Measurements from ENCODE around the gene KRT5. TPM values are rescaled to one million over a fixed set of nuclear protein-coding genes. Genes with fewer than 3 reads are reported as not detected.

The KRT5 gene
- total and polyA plus RNA-seq, 2 experiments from 2014 or later, result 7.4 to 13.0 TPM

DNA sequence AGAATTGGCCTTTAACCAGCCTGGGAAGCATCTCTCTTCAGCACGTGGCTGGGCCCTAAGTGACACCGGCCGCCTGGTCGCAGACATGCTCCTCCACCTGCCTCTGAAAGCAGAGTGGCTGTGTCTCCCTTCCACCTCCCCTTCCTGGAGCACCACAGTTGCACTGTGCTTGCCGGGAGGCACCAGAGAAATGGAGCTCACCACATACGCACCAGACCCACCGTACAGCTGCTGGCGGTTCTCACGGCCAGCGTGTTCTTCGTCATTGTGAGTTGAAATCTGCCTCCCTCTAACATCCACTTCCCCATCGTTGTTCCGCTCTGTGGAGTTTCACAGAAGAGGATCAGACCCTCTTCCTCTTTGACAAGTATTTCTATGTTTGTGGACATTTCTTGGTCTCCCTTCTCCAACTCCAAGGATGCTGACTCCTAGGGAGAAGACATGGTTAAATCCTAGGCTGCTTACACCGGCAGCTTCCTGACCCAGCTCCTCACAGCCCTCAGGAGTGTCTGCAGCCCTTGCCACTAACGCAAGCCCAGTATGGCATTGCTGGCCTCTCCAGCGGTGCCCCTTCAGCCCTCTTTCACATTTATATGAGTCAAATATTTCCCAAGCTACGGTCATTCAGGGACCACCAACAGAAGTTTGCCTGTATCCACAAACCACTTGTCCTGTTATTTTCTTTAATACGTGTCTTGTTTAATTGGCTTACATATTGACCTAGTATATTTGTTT lies 11.5 kb upstream of the KRT5 start:
- TF ChIP-seq EZH2 (IDR thresholded peaks at IDR 0.05; ENCODE audit: borderline replicate concordance) (no peak), EZH2phosphoT487 (IDR thresholded peaks at IDR 0.05; ENCODE audit: low read depth, severe bottlenecking, unreplicated experiment) (no peak)
- TF ChIP-seq, protein P1, sequence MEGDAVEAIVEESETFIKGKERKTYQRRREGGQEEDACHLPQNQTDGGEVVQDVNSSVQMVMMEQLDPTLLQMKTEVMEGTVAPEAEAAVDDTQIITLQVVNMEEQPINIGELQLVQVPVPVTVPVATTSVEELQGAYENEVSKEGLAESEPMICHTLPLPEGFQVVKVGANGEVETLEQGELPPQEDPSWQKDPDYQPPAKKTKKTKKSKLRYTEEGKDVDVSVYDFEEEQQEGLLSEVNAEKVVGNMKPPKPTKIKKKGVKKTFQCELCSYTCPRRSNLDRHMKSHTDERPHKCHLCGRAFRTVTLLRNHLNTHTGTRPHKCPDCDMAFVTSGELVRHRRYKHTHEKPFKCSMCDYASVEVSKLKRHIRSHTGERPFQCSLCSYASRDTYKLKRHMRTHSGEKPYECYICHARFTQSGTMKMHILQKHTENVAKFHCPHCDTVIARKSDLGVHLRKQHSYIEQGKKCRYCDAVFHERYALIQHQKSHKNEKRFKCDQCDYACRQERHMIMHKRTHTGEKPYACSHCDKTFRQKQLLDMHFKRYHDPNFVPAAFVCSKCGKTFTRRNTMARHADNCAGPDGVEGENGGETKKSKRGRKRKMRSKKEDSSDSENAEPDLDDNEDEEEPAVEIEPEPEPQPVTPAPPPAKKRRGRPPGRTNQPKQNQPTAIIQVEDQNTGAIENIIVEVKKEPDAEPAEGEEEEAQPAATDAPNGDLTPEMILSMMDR (IDR thresholded peaks at IDR 0.05; ENCODE audit: poor library complexity), result no peak
- H3K79me2 ChIP-seq, result no peaks in the 10 kb centered on the region
- H3K4me2 ChIP-seq, result no peak overlapping the region
- no peaks in the 10 kb centered on the region for H4K20me1 ChIP-seq (ENCODE audit: insufficient read depth, poor library complexity, severe bottlenecking)
- H3K27me3 ChIP-seq, result no peaks in the 10 kb centered on the region
- H3K27ac ChIP-seq, result no peak overlapping the region
- no peak overlapping the region for H2AFZ ChIP-seq
- no peak for DNase-seq (ENCODE audit: low spot score)
- no peaks in the 10 kb centered on the region for H3K9me2 ChIP-seq (replicated peaks; ENCODE audit: insufficient read depth)
- H3K36me3 ChIP-seq (replicated peaks; ENCODE audit: insufficient read depth, low read depth), result no peaks in the 10 kb centered on the region
- 85% methylated on average over 17 of the region's 18 CpGs for WGBS (ENCODE audit: low lambda C conversion rate, missing lambda C conversion rate)
- H3K4me3 ChIP-seq, result no peak overlapping the region
- no peaks in the 10 kb centered on the region for H3K4me1 ChIP-seq (ENCODE audit: insufficient read depth)
- no peaks in the 10 kb centered on the region for H3K9me3 ChIP-seq (ENCODE audit: low read depth)

DNA sequence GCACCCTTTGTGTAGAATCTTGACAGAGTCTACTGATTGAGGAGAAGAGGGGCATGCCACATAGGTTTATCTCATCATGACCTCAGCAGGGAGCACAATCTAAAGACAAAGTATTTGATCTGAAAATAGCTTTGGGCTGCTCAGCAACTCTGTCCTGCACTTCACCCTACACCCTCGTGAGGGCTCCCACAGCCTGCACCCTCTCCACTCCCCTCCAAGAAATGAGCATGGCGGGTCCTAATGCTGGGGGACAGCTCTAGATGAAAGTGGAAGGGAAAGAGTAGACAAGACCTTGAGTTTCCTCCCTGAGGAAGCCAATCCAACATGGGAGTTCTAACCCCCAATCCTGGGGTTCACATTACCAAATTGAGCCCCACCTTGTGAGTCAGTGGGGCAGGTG lies 10.7 kb upstream of the KRT5 start:
- TF ChIP-seq, protein P1 (IDR thresholded peaks at IDR 0.05; ENCODE audit: poor library complexity), result no peak
- TF ChIP-seq EZH2 (IDR thresholded peaks at IDR 0.05; ENCODE audit: borderline replicate concordance) (no peak), EZH2phosphoT487 (IDR thresholded peaks at IDR 0.05; ENCODE audit: low read depth, severe bottlenecking, unreplicated experiment) (no peak)
- H3K27me3 ChIP-seq, result no peaks in the 10 kb centered on the region
- H2AFZ ChIP-seq, result no peak overlapping the region
- H3K36me3 ChIP-seq (replicated peaks; ENCODE audit: insufficient read depth, low read depth), result no peaks in the 10 kb centered on the region
- no peaks in the 10 kb centered on the region for H3K9me2 ChIP-seq (replicated peaks; ENCODE audit: insufficient read depth)
- no peak overlapping the region for H3K4me2 ChIP-seq
- H4K20me1 ChIP-seq (ENCODE audit: insufficient read depth, poor library complexity, severe bottlenecking), result no peaks in the 10 kb centered on the region
- no peaks in the 10 kb centered on the region for H3K9me3 ChIP-seq (ENCODE audit: low read depth)
- no peak overlapping the region for H3K27ac ChIP-seq
- no peak overlapping the region for H3K4me3 ChIP-seq
- H3K79me2 ChIP-seq, result no peaks in the 10 kb centered on the region
- DNase-seq (ENCODE audit: low spot score), result no peak
- 70% methylated on average over 2 of the region's 2 CpGs for WGBS (ENCODE audit: low lambda C conversion rate, missing lambda C conversion rate)
- no peaks in the 10 kb centered on the region for H3K4me1 ChIP-seq (ENCODE audit: insufficient read depth)

DNA sequence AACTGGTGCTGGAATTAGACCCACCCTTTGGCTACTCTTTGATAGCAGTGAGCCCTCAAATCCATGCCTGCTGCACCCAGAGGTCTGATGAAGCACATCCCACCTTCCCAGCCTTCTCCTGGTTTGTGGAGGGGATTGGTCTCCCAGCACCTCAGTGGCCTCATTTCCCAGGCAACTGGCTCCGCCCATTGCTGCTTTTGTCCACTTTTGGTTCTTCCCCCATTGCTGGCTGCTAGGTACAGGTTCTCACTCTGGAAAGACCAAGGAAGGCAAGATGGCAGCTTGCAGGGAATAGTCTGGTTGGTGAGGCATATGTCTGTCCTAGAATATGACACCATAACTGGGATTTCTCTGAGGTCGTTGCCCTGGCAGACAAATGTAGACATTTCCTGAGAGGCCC lies 10.2 kb upstream of the KRT5 start:
- H3K4me1 ChIP-seq (ENCODE audit: insufficient read depth), result no peaks in the 10 kb centered on the region
- no peaks in the 10 kb centered on the region for H3K36me3 ChIP-seq (replicated peaks; ENCODE audit: insufficient read depth, low read depth)
- no peaks in the 10 kb centered on the region for H3K27me3 ChIP-seq
- no peaks in the 10 kb centered on the region for H3K9me2 ChIP-seq (replicated peaks; ENCODE audit: insufficient read depth)
- TF ChIP-seq, protein P1 (IDR thresholded peaks at IDR 0.05; ENCODE audit: poor library complexity), result no peak
- TF ChIP-seq EZH2 (IDR thresholded peaks at IDR 0.05; ENCODE audit: borderline replicate concordance), result no peak
- TF ChIP-seq EZH2phosphoT487 (IDR thresholded peaks at IDR 0.05; ENCODE audit: low read depth, severe bottlenecking, unreplicated experiment), result no peak
- H4K20me1 ChIP-seq (ENCODE audit: insufficient read depth, poor library complexity, severe bottlenecking), result no peaks in the 10 kb centered on the region
- H3K79me2 ChIP-seq, result no peaks in the 10 kb centered on the region
- 85% methylated on average over 2 of the region's 2 CpGs for WGBS (ENCODE audit: low lambda C conversion rate, missing lambda C conversion rate)
- H3K4me3 ChIP-seq, result no peak overlapping the region
- H3K4me2 ChIP-seq, result no peak overlapping the region
- no peaks in the 10 kb centered on the region for H3K9me3 ChIP-seq (ENCODE audit: low read depth)
- no peak overlapping the region for H2AFZ ChIP-seq
- no peak for DNase-seq (ENCODE audit: low spot score)
- no peak overlapping the region for H3K27ac ChIP-seq
